MCF 10A (cell line): Measurements from ENCODE around the gene SIGLEC15. TPM values are rescaled to one million over a fixed set of nuclear protein-coding genes. Genes with fewer than 3 reads are reported as not detected.

Experiments used
- BruUV-seq: library from RNA; stranded (reverse); fragments of 400-500 nt; replicated peaks from 2 replicates; lab custom pipeline; 2021; lab: Mats Ljungman, UMichigan
- CTCF ChIA-PET: fragments of 300-600 bp; sonication (Branson Sonifier 250); formaldehyde crosslinking; extraction: SDS; loops from one replicate; lab custom pipeline; 2021; ENCODE audit warnings: antibody characterized with exemption, inconsistent platforms; lab: Yijun Ruan, JAX
- POLR2A ChIA-PET: fragments of 300-600, 350-650 bp; sonication (Branson Sonifier 250); formaldehyde crosslinking; extraction: SDS; loops from one replicate; lab custom pipeline; 2020; ENCODE audit warnings: antibody characterized with exemption, inconsistent platforms; lab: Yijun Ruan, JAX
- DNase-seq: peaks from one replicate; pipeline ENCODE4 v3.0.0-alpha.2; 2018; ENCODE audit not compliant: unreplicated experiment
- H3K27ac Mint-ChIP-seq: one replicate; pipeline ENCODE4 v1.8.0; 2022; ENCODE audit warnings: mild to moderate bottlenecking, low read depth, mixed read lengths; ENCODE audit not compliant: unreplicated experiment
- H3K27me3 Mint-ChIP-seq: one replicate; pipeline ENCODE4 v1.8.0; 2022; ENCODE audit warnings: mixed read lengths; ENCODE audit not compliant: insufficient read depth, unreplicated experiment
- H3K36me3 Mint-ChIP-seq: one replicate; pipeline ENCODE4 v1.8.0; 2022; ENCODE audit warnings: mild to moderate bottlenecking, moderate library complexity, mixed read lengths; ENCODE audit not compliant: insufficient read depth, unreplicated experiment
- H3K4me1 Mint-ChIP-seq: one replicate; pipeline ENCODE4 v1.8.0; 2022; ENCODE audit warnings: mixed read lengths; ENCODE audit not compliant: insufficient read depth, unreplicated experiment
- H3K4me3 Mint-ChIP-seq: one replicate; pipeline ENCODE4 v1.8.0; 2022; ENCODE audit warnings: mild to moderate bottlenecking, moderate library complexity, mixed read lengths; ENCODE audit not compliant: unreplicated experiment
- H3K9me3 Mint-ChIP-seq: one replicate; pipeline ENCODE4 v1.8.0; 2022; ENCODE audit warnings: mixed read lengths; ENCODE audit not compliant: unreplicated experiment
- intact Hi-C: fragments of 100-400 bp; cut with micrococcal nuclease; formaldehyde crosslinking; loops from 2 replicates; pipeline ENCODE4 v1.14.1; 2022
- total RNA-seq: library from RNA; stranded (reverse); gene quantifications from 2 replicates; pipeline ENCODE4 v1.2.3, GENCODE V29; 2022
- TF ChIP-seq, protein P1 (sequence below): fragments of 200-600 bp; IDR thresholded peaks from one replicate; pipeline ENCODE4 v1.8.0; 2022; ENCODE audit warnings: antibody characterized with exemption, mild to moderate bottlenecking; ENCODE audit not compliant: unreplicated experiment

Gene SIGLEC15
- total RNA-seq, 1 experiment from 2014 or later = not detected

DNA sequence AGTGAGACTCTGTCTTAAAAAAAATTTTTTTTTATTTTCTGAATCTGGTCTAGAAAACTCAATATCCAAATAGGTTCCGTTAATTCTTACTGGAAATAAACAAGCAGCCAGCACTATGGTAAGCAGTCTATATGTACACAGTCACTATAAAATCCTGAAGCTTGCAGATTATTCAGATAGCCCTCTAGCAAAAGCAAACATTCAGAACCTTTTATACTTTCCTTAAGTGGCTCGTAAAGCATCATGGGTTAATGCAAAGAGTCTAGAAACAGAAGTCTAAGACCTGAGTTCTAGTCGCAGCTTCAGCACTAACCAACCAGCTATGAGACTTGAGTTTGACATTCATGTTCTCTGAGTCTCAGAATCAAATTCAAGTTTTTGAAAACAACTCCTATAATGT lies 51.9 kb downstream of the SIGLEC15 start:
- DNase-seq = no peak
- no TSS peak for BruUV-seq
- TF ChIP-seq, protein P1, sequence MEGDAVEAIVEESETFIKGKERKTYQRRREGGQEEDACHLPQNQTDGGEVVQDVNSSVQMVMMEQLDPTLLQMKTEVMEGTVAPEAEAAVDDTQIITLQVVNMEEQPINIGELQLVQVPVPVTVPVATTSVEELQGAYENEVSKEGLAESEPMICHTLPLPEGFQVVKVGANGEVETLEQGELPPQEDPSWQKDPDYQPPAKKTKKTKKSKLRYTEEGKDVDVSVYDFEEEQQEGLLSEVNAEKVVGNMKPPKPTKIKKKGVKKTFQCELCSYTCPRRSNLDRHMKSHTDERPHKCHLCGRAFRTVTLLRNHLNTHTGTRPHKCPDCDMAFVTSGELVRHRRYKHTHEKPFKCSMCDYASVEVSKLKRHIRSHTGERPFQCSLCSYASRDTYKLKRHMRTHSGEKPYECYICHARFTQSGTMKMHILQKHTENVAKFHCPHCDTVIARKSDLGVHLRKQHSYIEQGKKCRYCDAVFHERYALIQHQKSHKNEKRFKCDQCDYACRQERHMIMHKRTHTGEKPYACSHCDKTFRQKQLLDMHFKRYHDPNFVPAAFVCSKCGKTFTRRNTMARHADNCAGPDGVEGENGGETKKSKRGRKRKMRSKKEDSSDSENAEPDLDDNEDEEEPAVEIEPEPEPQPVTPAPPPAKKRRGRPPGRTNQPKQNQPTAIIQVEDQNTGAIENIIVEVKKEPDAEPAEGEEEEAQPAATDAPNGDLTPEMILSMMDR = no peak
- intact Hi-C loops = no loop called here
- Mint-ChIP-seq H3K4me3 (no peak overlapping the region), H3K4me1 (no peaks in the 10 kb centered on the region), H3K9me3 (no peaks in the 10 kb centered on the region), H3K36me3 (peaks cover 69% of the 10 kb centered on the region), H3K27me3 (no peaks in the 10 kb centered on the region), H3K27ac (no peak overlapping the region)
- CTCF ChIA-PET = interaction anchor here (0.9 to 8.8 kb wide), 8 partner anchors 8 to 256 kb away, joined by 3 to 153 read pairs (median 20); partner anchors contain the start of gene SLC14A1
- POLR2A ChIA-PET = no interaction called here

DNA sequence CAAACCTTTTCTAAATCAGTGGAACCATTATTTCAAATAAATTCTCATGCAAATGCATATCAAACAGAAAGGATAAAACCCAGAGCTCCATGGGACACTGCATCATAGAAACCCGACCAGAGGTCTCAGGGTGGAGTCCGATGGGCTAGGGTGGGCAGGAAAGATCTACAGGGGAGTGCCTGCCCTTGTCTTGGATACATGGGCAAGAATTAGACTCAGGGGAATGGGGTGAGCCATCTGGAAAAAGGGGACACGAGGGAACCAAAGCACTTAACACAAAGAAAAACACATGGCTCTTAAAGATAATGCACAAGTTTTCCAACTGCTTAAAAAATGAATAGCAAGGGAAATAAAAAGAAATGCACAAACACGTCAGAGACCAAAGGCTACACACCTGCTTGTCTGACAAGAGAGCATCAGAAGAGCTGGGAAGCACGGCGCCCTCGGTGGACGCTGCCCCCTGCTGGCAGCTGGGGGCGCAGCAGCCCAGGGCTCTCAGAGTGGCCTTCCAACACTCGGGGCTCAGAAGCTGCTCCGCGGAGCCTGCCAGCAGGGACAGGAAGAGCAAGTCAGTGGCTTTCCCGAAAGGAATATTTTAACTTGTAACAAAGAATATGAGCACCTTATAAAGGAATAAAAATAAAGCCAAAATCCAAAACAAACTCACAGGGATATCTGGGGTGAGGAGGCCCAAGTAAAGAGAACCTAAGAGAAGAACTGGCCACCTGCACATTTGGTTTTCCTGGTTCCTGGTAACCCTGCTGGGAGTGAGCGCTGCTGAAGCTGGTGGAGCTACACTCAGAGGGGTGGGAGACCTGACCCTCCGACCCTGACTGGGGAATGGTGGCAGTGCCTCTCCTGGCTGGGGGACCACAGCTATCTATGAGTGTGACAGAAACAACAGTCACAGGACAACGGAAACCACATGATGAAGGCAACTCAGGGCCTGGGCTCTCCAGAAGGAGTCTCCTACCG lies 54.5 kb downstream of the SIGLEC15 start:
- Mint-ChIP-seq H3K9me3 (no peaks in the 10 kb centered on the region), H3K27me3 (no peaks in the 10 kb centered on the region), H3K4me3 (no peak overlapping the region), H3K36me3 (peaks cover 69% of the 10 kb centered on the region), H3K27ac (no peak overlapping the region), H3K4me1 (no peaks in the 10 kb centered on the region)
- ChIA-PET CTCF (interaction anchor here (0.6 to 8.8 kb wide), 51 partner anchors 9 to 525 kb away, joined by 3 to 153 read pairs (median 5); partner anchors contain the start of genes SLC14A1 and SLC14A2), POLR2A (no interaction called here)
- DNase-seq = peak; percentile 65
- TF ChIP-seq, protein P1 = peak; percentile 98
- no TSS peak for BruUV-seq
- intact Hi-C loops = loop anchor here (1.0 to 2.0 kb wide), 5 partner anchors 41 to 215 kb away; no protein-coding TSS in a partner anchor

DNA sequence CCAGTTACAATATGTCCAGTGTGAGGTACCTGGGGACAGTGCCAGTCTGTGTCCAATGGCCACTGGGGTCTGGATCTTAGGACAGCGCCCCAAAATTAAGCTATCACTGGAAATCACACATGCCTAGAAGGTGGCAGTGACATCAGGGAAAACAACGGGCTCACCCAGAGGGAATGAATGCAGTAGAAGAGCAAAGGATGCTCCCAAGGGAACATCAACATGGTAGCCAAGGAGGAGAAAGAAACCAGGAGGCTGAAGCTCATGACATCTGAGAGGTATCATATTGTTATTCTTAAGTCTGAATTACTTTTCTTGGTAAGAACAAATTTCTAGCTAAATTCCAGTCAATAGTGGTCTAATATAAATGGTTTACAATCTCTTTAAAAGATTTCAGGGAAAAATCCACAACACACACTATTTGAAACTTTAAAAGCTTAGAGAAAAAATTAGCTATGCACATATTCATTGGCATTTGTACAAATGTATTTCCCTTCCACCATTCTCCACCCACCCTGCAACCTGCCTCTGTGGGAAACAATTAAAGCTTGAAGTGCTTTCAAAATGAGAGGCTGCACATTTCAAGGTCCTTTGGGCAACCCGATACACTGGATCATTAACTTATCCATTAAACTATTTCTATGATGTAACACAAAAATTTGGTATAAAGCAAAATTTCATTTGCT lies 55.5 kb downstream of the SIGLEC15 start:
- no peaks in the 10 kb centered on the region for H3K27me3 Mint-ChIP-seq
- no peak overlapping the region for H3K27ac Mint-ChIP-seq
- no peaks in the 10 kb centered on the region for H3K4me1 Mint-ChIP-seq
- H3K9me3 Mint-ChIP-seq = no peaks in the 10 kb centered on the region
- TF ChIP-seq, protein P1 = no peak
- BruUV-seq = no TSS peak
- CTCF ChIA-PET = interaction anchor here (0.6 to 8.8 kb wide), 34 partner anchors 9 to 524 kb away, joined by 3 to 153 read pairs (median 5); partner anchors contain the start of genes SLC14A1 and SLC14A2
- no peak overlapping the region for H3K4me3 Mint-ChIP-seq
- intact Hi-C loops = loop anchor here (1.0 to 2.0 kb wide), 5 partner anchors 42 to 216 kb away; no protein-coding TSS in a partner anchor
- peaks cover 63% of the 10 kb centered on the region for H3K36me3 Mint-ChIP-seq
- POLR2A ChIA-PET = interaction anchor here (0.6 kb wide), 1 partner anchor 193 kb away, joined by 3 read pairs; no protein-coding TSS in a partner anchor
- DNase-seq = no peak

DNA sequence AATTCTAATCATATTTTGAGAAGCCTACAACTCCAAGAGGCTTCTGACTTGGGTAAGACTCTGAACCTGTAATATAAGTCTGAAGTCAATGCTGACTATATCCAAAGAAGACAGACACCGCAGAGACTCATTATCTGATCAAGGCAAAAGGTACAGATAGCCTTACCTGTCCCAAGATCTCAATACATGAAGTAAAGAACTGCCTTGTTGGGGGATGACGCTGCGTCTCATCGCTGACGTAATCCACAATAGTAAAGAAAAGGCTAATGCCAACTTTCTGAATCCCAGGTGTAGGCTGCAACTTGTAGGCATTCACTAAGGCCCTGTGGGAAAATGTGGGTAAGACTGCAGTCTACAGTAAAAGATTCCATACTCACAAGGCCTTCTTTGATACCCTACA lies 62.1 kb downstream of the SIGLEC15 start:
- ChIA-PET POLR2A (no interaction called here), CTCF (interaction anchor here (0.6 kb wide), 1 partner anchor 87 kb away, joined by 3 read pairs; no protein-coding TSS in a partner anchor)
- Mint-ChIP-seq H3K4me1 (no peaks in the 10 kb centered on the region), H3K4me3 (no peak overlapping the region), H3K27ac (no peak overlapping the region), H3K9me3 (no peaks in the 10 kb centered on the region), H3K36me3 (peaks cover 45% of the 10 kb centered on the region), H3K27me3 (no peaks in the 10 kb centered on the region)
- no TSS peak for BruUV-seq
- TF ChIP-seq, protein P1 = no peak
- intact Hi-C loops = no loop called here
- no peak for DNase-seq
